ENCODE data around the gene C1orf53. TPM values are rescaled to one million over a fixed set of nuclear protein-coding genes. Genes with fewer than 3 reads are reported as not detected.

Gene C1orf53
- total and polyA plus RNA-seq, 9 of the 15 experiments (the other 6 are each of a cell fraction or from before 2014, with no cell fraction given): 0.31 to 3.2 (median 2.3) TPM

DNA sequence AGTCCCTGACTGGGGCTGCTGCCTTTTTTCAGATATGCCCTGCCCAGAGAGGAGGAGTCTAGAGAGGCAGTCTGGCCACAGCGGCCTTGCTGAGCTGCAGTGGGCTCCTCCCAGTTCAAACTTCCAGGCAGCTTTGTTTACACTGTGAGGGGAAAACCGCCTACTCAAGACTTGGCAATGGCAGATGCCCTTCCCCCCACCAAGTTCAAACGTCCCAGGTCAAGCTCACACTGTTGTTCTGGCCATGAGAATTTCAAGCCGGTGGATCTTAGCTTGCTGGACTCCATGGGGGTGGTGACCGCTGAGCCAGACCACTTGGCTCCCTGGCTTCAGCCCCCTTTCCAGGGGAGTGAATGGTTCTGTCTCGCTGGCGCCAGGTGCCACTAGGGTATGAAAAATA is 18.3 kb upstream of the C1orf53 start:
- H4K20me1 ChIP-seq (replicated peaks; ENCODE audit: control insufficient read depth, insufficient read depth, low read length): no peaks in the 10 kb centered on the region
- peak overlapping the region in 1 of 2 experiments; percentile 81; a peak in 3 of 4 replicates for H3K9ac ChIP-seq (ENCODE audit: insufficient read depth in 1 of 2, low read depth in 2 of 2, low read length in 2 of 2)
- H3K9me1 ChIP-seq (ENCODE audit: control insufficient read depth, insufficient read depth, low read length): no peaks in the 10 kb centered on the region
- CTCF ChIA-PET (ENCODE audit: low intra/inter-chr PET ratio): no interaction called here
- TF ChIP-seq, protein P1, sequence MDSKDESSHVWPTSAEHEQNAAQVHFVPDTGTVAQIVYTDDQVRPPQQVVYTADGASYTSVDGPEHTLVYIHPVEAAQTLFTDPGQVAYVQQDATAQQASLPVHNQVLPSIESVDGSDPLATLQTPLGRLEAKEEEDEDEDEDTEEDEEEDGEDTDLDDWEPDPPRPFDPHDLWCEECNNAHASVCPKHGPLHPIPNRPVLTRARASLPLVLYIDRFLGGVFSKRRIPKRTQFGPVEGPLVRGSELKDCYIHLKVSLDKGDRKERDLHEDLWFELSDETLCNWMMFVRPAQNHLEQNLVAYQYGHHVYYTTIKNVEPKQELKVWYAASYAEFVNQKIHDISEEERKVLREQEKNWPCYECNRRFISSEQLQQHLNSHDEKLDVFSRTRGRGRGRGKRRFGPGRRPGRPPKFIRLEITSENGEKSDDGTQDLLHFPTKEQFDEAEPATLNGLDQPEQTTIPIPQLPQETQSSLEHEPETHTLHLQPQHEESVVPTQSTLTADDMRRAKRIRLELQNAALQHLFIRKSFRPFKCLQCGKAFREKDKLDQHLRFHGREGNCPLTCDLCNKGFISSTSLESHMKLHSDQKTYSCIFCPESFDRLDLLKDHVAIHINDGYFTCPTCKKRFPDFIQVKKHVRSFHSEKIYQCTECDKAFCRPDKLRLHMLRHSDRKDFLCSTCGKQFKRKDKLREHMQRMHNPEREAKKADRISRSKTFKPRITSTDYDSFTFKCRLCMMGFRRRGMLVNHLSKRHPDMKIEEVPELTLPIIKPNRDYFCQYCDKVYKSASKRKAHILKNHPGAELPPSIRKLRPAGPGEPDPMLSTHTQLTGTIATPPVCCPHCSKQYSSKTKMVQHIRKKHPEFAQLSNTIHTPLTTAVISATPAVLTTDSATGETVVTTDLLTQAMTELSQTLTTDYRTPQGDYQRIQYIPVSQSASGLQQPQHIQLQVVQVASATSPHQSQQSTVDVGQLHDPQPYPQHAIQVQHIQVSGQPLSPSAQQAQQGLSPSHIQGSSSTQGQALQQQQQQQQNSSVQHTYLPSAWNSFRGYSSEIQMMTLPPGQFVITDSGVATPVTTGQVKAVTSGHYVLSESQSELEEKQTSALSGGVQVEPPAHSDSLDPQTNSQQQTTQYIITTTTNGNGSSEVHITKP (IDR thresholded peaks at IDR 0.05; ENCODE audit: partially characterized antibody): peak; percentile 97
- TF ChIP-seq MIER1 (IDR thresholded peaks at IDR 0.05; ENCODE audit: low read depth): no peak
- no peak for TF ChIP-seq SMARCA4 (IDR thresholded peaks at IDR 0.05)
- TF ChIP-seq FOXK2 (conservative IDR thresholded peaks at IDR 0.05 in 1 of 2, IDR thresholded peaks at IDR 0.05 in 1 of 2; ENCODE audit: low read depth in 2 of 2): peak in 1 of 2 experiments; percentile 81; a peak in 2 of 4 replicates
- TF ChIP-seq ATF7 (IDR thresholded peaks at IDR 0.05): peak; percentile 49; the same call in 1 of the 2 replicates
- TF ChIP-seq, protein P2, sequence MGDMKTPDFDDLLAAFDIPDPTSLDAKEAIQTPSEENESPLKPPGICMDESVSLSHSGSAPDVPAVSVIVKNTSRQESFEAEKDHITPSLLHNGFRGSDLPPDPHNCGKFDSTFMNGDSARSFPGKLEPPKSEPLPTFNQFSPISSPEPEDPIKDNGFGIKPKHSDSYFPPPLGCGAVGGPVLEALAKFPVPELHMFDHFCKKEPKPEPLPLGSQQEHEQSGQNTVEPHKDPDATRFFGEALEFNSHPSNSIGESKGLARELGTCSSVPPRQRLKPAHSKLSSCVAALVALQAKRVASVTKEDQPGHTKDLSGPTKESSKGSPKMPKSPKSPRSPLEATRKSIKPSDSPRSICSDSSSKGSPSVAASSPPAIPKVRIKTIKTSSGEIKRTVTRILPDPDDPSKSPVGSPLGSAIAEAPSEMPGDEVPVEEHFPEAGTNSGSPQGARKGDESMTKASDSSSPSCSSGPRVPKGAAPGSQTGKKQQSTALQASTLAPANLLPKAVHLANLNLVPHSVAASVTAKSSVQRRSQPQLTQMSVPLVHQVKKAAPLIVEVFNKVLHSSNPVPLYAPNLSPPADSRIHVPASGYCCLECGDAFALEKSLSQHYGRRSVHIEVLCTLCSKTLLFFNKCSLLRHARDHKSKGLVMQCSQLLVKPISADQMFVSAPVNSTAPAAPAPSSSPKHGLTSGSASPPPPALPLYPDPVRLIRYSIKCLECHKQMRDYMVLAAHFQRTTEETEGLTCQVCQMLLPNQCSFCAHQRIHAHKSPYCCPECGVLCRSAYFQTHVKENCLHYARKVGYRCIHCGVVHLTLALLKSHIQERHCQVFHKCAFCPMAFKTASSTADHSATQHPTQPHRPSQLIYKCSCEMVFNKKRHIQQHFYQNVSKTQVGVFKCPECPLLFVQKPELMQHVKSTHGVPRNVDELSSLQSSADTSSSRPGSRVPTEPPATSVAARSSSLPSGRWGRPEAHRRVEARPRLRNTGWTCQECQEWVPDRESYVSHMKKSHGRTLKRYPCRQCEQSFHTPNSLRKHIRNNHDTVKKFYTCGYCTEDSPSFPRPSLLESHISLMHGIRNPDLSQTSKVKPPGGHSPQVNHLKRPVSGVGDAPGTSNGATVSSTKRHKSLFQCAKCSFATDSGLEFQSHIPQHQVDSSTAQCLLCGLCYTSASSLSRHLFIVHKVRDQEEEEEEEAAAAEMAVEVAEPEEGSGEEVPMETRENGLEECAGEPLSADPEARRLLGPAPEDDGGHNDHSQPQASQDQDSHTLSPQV (IDR thresholded peaks at IDR 0.05): 0 out of 2 replicates have a peak, but pooled peaks have one; percentile 38
- TF ChIP-seq SMAD4 (CRISPR knock-in tag; conservative IDR thresholded peaks at IDR 0.05): peak; percentile 36; the same call in 1 of the 2 replicates
- TF ChIP-seq CBFA2T3 (IDR thresholded peaks at IDR 0.05): peak; percentile 51; the same call in 1 of the 2 replicates
- FAIRE-seq (peak; percentile 68), DNase-seq (ENCODE audit: extremely low read depth in 1 of 4, low spot score in 3 of 4) (peak in 1 of 4 experiments; percentile 65), ATAC-seq (peak; percentile 91)
- BruUV-seq (replicated peaks): no TSS peak
- no peak overlapping the region; the same call in 2 of the 3 replicates for H3K27ac ChIP-seq (ENCODE audit: extremely low read depth, low read depth, low read length)
- POLR2A ChIA-PET: interaction anchor here (0.9 to 2.3 kb wide), 4 partner anchors 15 to 30 kb away, joined by 3 to 9 read pairs (median 3); partner anchors contain the start of gene C1orf53
- intact Hi-C loops (cut with micrococcal nuclease): no loop called here
- H3K79me2 ChIP-seq (ENCODE audit: control insufficient read depth, insufficient read depth, low read length): no peaks in the 10 kb centered on the region
- H3K9me3 ChIP-seq (replicated peaks; ENCODE audit: control insufficient read depth, insufficient read depth, low read depth, low read length): no peaks in the 10 kb centered on the region
- H3K27me3 ChIP-seq (ENCODE audit: control insufficient read depth in 2 of 2, insufficient read depth in 2 of 2, low read length in 2 of 2): no peaks in the 10 kb centered on the region
- no peaks in the 10 kb centered on the region for H3K36me3 ChIP-seq (ENCODE audit: control insufficient read depth, insufficient read depth, low read length)
- H3K4me1 ChIP-seq (replicated peaks in 1 of 2; ENCODE audit: control insufficient read depth in 2 of 2, insufficient read depth in 2 of 2, low read length in 2 of 2): peaks cover 4 to 9% of the 10 kb centered on the region in 2 experiments; a peak in 3 of 5 replicates
- peak overlapping the region; percentile 40 for H3K4me2 ChIP-seq (ENCODE audit: insufficient read depth, low read length)
- H2AFZ ChIP-seq (ENCODE audit: low read depth, low read length): peak overlapping the region; percentile 60
- in situ Hi-C loops (cut with MboI): no loop called here
- WGBS (ENCODE audit: insufficient coverage, low coverage, missing lambda C conversion rate): 23% methylated on average over 7 of the region's 7 CpGs
- H3K4me3 ChIP-seq: no peak overlapping the region
